AG04450 (cell line): Measurements from ENCODE around the gene BMPR1A. TPM values are rescaled to one million over a fixed set of nuclear protein-coding genes. Genes with fewer than 3 reads are reported as not detected.
A peak's percentile ranks its signal among the peaks of the same experiment; 100 is the strongest.
"Not testable (repeated sequence)": the region's sequence is repeated elsewhere in the genome, so short reads cannot be mapped to it uniquely, and the experiment has no call there.

Source experiments
- CTCF ChIA-PET: fragments of 300-600, 350-600 bp; formaldehyde crosslinking; extraction: SDS; loops from one replicate; lab custom pipeline; 2022; ENCODE audit warnings: antibody characterized with exemption, inconsistent platforms; lab: Charles Lee
- POLR2A ChIA-PET: fragments of 350-600 bp; formaldehyde crosslinking; extraction: SDS; loops from one replicate; lab custom pipeline; 2021; ENCODE audit warnings: antibody characterized with exemption, inconsistent platforms; lab: Yijun Ruan, JAX
- DNase-seq: peaks from one replicate; pipeline ENCODE4 v3.0.0-alpha.2; 2011; ENCODE audit warnings: low read depth, low spot score
- H3K27ac ChIP-seq: one replicate; pipeline ENCODE4 v1.5.1; 2012; ENCODE audit warnings: low read depth, low read length, control low read depth
- H3K27me3 ChIP-seq: one replicate; pipeline ENCODE4 v1.6.0; 2012; ENCODE audit warnings: low read length; ENCODE audit not compliant: control insufficient read depth, insufficient read depth
- H3K4me3 ChIP-seq: 2 replicates; pipeline ENCODE4 v1.5.1; 2011; ENCODE audit warnings: mild to moderate bottlenecking, low read depth, low read length, control low read depth
- H3K9me3 ChIP-seq: 2 replicates; pipeline ENCODE4 v1.5.1; 2012; ENCODE audit warnings: low read length; ENCODE audit not compliant: control insufficient read depth, insufficient read depth
- CTCF ChIP-seq: IDR thresholded peaks from 2 replicates; pipeline ENCODE4 v1.5.1; 2011; ENCODE audit warnings: low read depth, low read length, control low read depth, inconsistent platforms
- polyA plus RNA-seq: library from polyadenylated mRNA; depleted of rRNA; stranded (reverse); fragments of >200 nt; gene quantifications from 2 replicates; pipeline ENCODE4 v1.2.3, GENCODE V29; 2011

Gene BMPR1A
- polyA plus RNA-seq, 1 experiment: 41.9 TPM

- CTCF ChIA-PET: no interaction called here
- no peak for DNase-seq
- Histone ChIP-seq H3K4me3 (no peak overlapping the region), H3K27ac (no peak overlapping the region), H3K27me3 (no peaks in the 10 kb centered on the region), H3K9me3 (no peaks in the 10 kb centered on the region)
- no peak for TF ChIP-seq CTCF
- POLR2A ChIA-PET: no interaction called here
Observed at GRCh38 chr10:86848747-86849146, 92.3 kb downstream of the BMPR1A start.

- CTCF ChIA-PET: no interaction called here
- Histone ChIP-seq H3K27me3 (no peaks in the 10 kb centered on the region), H3K4me3 (no peak overlapping the region), H3K9me3 (no peaks in the 10 kb centered on the region), H3K27ac (no peak overlapping the region)
- TF ChIP-seq CTCF: no peak
- no peak for DNase-seq
- POLR2A ChIA-PET: interaction anchor here (0.7 kb wide), 1 partner anchor 16 kb away, joined by 4 read pairs; no protein-coding TSS in a partner anchor
Observed at GRCh38 chr10:86849181-86849894, 92.9 kb downstream of the BMPR1A start.

- Histone ChIP-seq H3K9me3 (no peaks in the 10 kb centered on the region), H3K27me3 (no peaks in the 10 kb centered on the region), H3K27ac (no peak overlapping the region), H3K4me3 (no peak overlapping the region)
- no peak for TF ChIP-seq CTCF
- DNase-seq: no peak
- ChIA-PET CTCF (interaction anchor here (0.6 to 1.5 kb wide), 2 partner anchors 36 to 162 kb away, joined by 3 read pairs; no protein-coding TSS in a partner anchor), POLR2A (interaction anchor here (1.7 kb wide), 1 partner anchor 139 kb away, joined by 4 read pairs; no protein-coding TSS in a partner anchor)
Observed at GRCh38 chr10:86850481-86850880, 94.1 kb downstream of the BMPR1A start.

GRCh38 chr10:86851328-86852207, 95.1 kb downstream of the BMPR1A start:
- no peak overlapping the region for H3K27ac ChIP-seq
- CTCF ChIA-PET: interaction anchor here (1.0 to 1.5 kb wide), 2 partner anchors 13 to 163 kb away, joined by 3 read pairs; no protein-coding TSS in a partner anchor
- no peaks in the 10 kb centered on the region for H3K9me3 ChIP-seq
- H3K4me3 ChIP-seq: no peak overlapping the region
- no peaks in the 10 kb centered on the region for H3K27me3 ChIP-seq
- POLR2A ChIA-PET: interaction anchor here (1.7 kb wide), 1 partner anchor 140 kb away, joined by 4 read pairs; no protein-coding TSS in a partner anchor
- DNase-seq: peak; percentile 74
- no peak for TF ChIP-seq CTCF

GRCh38 chr10:86853582-86853981, 97.2 kb downstream of the BMPR1A start:
- POLR2A ChIA-PET, H3K4me3 ChIP-seq: not testable (repeated sequence)

More at GRCh38 chr10:86853582-86853981, 97.2 kb downstream of the BMPR1A start:
- H3K27me3 ChIP-seq, H3K27ac ChIP-seq, H3K9me3 ChIP-seq, DNase-seq, CTCF ChIA-PET: not testable (repeated sequence)
